DMS 273 (cell line): ENCODE data around the gene NUFIP2.
A peak's percentile ranks its signal among the peaks of the same experiment; 100 is the strongest.
"Not testable (repeated sequence)": the region's sequence is repeated elsewhere in the genome, so short reads cannot be mapped to it uniquely, and the experiment has no call there.

Experiments used
- DNase-seq: peaks from one replicate; lab custom pipeline; 2025; ENCODE audit not compliant: unreplicated experiment; lab: John Stamatoyannopoulos, UW

Gene NUFIP2

DNA sequence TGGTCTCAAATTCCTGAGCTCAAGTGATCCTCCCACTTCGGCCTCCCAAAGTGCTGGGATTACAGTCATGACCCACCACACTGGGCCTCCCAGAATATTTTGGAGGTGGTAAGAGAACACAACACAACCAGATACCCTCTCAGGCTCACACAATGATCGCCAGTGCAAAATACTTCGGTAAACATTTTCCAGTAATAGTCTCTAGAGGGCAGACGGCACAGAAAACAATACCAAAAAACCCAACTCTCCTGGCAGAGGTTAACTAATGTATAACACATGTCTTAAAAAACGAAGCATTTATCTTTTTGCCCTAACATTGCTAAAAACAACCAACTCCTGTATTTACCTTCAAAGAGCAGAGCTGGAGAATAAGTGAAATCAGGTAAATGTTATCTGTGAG, 10.5 kb downstream of the NUFIP2 start:
- no peak for DNase-seq

DNA sequence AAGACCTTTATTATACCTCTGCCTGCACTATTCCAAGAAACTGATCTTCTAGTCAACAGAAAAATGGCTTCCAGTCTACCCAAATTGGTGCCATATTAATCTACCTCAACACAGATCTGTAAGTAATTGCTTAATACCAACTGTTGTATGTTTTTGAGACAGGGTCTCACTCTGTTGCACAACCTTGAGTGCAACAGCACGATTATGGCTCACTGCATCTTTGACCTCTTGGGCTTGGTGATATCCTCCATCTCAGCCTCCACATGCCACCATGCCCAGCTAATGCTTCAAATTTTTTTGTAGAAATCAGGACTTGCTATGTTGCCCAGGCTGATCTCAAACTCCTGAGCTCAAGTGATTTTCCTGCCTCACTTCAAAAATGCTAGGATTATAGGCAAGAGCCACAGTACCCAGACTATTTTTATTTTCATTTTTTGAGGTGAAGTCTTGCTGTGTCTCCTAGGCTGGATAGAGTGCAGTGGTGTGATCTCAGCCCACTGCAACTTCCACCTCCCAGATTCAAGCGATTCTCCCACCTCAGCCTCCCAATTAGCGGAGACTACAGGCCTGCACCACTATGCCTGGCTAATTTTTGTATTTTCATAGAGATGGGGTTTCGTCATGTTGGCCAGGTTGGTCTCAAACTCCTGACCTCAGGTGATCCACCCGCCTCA, 14.4 kb downstream of the NUFIP2 start:
- DNase-seq, result no peak

DNA sequence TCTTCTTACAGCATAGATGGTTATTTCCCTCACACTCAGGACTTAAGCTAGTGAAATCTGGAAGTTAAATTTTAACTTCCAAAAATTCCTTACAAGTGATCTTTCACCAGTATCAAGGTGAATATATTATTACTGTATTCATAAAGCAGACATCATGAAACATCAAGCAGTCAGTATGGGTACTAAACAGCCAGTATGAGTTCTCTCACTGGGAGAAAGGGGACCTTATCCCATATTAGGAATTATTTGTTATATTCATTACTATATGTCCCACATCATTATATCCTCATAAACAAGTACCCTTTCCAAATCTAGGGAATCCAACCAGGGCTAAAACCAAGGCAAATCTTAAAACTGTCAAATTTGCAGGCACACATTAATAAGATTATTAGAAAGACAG, 15.3 kb downstream of the NUFIP2 start:
- no peak for DNase-seq

GRCh38 chr17:29273924-29274323, 20.0 kb downstream of the NUFIP2 start:
- no peak for DNase-seq

DNA sequence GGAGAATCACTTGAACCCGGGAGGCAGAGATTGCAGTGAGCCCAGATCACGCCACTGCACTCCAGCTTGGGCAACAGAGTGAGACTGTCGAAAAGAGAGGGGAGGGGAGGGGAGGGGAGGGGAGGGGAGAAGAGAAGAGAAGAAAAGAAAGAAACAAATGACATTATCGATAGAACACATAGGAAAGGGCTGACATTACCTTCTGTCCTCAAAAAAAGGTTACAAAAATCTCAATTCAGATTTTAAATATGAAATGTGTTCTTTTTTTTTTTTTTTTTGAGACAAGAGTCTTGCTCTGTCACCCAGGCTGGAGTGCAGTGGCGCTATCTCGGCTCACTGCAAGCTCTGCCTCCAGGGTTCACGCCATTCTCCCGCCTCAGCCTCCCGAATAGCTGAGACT, 22.0 kb downstream of the NUFIP2 start:
- not testable (repeated sequence) for DNase-seq

DNA sequence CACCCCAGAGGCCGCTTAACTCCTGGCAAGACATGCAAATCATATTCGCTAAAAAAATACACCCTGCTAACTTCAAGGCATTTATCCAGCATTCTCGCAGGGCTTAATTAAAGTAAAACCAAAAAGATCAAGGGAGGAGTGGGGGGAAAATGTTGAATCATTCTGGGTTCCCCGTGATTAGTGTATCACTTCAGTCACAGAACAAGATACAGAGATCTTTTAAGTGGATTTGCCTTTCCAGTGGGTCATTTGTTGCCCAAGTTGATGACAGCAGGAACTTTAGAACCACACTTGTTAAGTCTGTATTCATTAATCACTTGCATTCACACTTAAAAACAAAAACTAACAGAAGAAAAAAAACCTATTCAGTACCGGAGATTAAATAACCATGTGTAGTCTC, 30.0 kb downstream of the NUFIP2 start:
- DNase-seq, result no peak

- no peak for DNase-seq
These were observed 36.2 kb downstream of the NUFIP2 start for GRCh38 chr17:29257756-29258155.

DNA sequence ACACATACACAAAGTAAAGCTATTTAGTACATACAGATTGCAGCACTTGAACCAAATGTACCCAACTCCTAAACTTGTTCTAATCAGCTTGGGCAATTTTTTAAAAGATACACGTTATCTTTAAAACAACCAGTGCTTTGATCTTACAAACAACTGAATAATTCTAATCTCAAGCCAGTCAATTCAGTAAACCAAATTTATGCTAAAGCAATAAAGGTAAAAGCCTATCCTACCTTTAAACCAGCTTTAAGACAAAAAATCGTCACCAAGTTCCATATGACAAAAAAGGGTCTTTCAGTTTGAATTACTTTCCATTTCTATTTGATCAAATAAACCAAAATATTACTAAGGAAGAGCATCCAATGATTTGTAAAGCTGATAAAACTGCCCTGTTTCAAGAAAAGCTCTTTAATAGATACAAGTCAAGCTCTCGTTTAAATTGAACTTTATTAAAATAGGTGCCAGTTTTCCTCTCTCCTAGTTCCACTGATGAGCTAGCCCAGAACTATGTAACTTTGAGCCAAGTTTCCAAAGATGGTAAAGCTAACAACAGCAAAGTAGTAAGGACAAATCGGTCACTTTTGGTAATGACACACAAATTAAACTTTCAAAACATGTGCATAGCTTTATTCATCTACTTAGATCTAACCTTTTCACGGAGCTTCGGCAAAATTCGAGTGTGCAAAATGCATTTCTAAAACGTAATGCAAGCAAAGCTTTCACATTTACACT, 37.0 kb downstream of the NUFIP2 start:
- no peak for DNase-seq

- no peak for DNase-seq
These were observed 37.9 kb downstream of the NUFIP2 start for GRCh38 chr17:29255926-29256522.

GRCh38 chr17:29253037-29253436, 40.9 kb downstream of the NUFIP2 start:
- no peak for DNase-seq

DNA sequence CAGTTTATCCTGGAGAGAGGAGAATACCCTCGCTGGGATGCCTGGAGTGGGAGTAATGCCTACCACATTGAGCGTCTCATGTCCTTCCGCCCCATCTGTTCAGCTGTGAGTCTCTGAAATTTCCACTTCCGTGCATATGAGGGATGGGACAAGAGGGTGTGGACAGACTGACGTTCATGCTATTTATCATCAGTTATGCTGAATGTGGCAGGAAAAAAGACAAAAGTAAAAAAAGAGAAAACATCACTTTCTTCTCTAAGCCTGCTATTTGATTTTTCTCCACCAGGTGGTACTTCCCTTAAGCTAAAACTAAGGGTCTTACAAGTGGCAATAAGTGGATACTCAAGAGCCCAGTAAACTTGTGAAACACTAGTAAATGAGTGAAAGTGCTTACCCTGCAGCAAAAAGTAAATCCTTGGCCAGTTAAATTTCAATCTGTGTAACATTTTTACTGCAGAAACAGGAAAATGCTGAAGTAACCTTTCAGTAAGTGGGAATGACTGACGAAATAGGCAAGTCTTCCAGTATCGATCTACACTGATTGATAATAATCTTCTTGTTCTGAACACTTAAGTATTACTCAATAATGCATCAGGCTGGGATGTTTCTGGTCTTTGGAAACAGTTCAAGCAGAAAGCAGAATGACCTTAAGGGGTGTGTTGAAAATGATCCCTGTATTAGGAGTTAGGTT, 41.7 kb downstream of the NUFIP2 start:
- DNase-seq, result peak; percentile 51

DNA sequence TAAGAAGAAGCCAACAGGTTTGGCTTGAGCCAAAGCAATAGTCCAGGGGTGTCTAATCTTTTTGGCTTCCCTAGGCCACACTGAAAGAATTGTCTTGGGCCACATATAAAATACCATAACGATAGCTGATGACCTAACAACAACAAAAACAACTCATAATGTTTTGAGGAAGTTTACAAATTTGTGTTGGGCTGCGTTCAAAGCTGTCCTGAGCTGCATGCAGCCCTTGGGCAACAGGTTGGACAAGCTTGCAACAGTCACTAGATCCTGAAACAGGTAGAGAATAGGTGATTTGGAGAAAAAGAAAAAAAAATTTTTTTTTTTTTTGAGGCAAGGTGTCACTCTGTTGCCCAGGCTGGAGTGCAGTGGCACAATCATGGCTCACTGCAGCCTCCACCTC, 42.8 kb downstream of the NUFIP2 start:
- DNase-seq, result no peak

DNA sequence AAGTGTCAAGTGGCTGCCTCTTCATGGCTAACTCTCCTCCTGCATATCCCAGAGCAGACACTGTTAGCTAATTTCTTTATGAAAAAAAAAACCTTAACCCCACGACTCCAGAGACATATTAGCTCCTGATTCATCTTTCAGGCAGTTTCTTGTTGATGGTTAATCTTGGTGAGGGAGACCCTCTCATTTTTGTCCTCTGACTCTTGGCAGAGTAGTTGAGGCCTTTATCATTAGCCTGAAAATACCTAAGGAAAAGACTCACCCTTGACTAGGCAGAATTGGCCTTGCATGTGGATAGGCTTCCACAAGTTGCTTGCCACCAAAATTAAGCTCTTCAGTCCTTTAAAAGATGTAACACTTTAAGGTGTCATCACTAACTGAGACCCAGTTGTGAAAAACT, 43.3 kb downstream of the NUFIP2 start:
- DNase-seq, result no peak

- no peak for DNase-seq
These were observed 45.1 kb downstream of the NUFIP2 start for GRCh38 chr17:29248845-29249244.

DNA sequence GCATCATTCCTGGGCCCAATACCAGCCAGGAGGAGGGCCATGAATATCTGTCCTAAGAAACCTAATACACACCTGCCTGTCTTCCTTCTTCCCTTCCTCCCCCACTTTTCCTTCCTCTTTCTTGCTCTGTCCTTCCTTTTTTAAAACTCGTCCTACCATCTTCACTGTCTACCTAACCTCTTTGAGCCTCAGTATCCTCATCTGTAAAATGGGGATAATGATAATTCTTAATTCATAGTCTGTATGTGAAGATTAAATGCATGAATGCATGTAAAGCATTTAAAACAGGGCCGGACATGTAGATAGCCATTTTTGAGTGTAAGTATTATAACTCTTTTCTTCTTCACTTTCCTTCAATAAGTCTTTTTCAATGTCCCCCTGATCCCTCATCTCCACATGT, 46.7 kb downstream of the NUFIP2 start:
- DNase-seq, result no peak

- peak; percentile 38 for DNase-seq
These were observed 47.3 kb downstream of the NUFIP2 start, which contains the start of gene CRYBA1 for GRCh38 chr17:29246628-29247027. TSS of gene CRYBA1 (plus strand) at chr17:29246859. CDS start at chr17:29246864, 5 bp downstream.

DNA sequence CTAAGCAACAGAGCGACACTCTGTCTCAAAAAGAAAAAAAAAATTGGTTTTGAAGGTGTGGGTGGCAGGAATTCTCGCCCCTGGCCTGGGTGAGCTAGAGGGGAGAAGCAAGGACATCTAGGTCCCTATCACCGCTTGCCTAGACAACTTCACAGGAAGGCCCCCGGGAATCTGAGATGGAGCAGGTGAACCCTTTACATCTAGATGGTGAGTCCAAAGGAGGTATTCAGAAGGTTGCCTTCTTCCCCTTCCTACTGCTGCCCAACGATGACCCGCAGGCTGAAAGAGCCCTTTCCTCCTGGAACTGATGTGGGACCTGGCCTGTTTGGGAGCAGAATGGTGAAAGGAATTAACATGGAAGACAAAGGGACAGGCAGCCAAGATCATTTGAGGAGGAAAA, 48.5 kb downstream of the NUFIP2 start:
- DNase-seq, result no peak

GRCh38 chr17:29243792-29244191, 50.2 kb downstream of the NUFIP2 start:
- DNase-seq, result peak; percentile 67

GRCh38 chr17:29242790-29243189, 51.2 kb downstream of the NUFIP2 start:
- no peak for DNase-seq

DNA sequence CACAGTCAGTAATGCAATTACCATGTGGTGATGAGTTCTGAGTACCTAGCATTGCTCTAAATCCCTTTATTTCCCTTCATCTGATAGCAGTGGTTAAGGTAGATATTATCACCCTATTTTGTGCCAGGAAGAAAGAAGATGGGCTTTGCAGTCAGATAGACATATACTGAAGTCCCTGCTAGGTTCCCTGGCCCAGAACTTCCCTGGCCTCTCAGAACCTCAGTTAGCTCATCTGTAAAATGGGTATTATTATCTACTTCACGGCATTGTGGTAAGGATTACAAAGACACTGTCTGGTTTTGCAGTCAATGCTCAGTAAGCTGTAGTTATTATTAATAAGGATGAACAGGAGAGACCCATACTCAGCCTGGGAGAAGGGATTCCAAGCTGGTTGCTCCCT, 51.9 kb downstream of the NUFIP2 start:
- DNase-seq, result no peak
